GM12878 (cell line): Measurements from ENCODE around the gene ZFP90. TPM values are rescaled to one million over a fixed set of nuclear protein-coding genes. Genes with fewer than 3 reads are reported as not detected.

ENCODE experiments used
- ATAC-seq: fragments of 200-7000 bp; cut with Tn5 transposase; 3 replicates; pipeline ENCODE4 v1.9.1; 2020; ENCODE audit warnings: mild to moderate bottlenecking, moderate library complexity
- BruUV-seq: library from RNA; stranded (reverse); fragments of 400-500 nt; replicated peaks from 2 replicates; lab custom pipeline; 2021; lab: Mats Ljungman, UMichigan
- CTCF ChIA-PET: fragments of 300-600 bp; sonication (Branson Sonifier 250); formaldehyde crosslinking; extraction: SDS; loops from one replicate; lab custom pipeline; 2021; ENCODE audit warnings: inconsistent platforms; lab: Yijun Ruan, JAX
- POLR2A ChIA-PET: fragments of 350-600 bp; formaldehyde crosslinking; extraction: SDS; loops from one replicate; lab custom pipeline; 2021; ENCODE audit warnings: inconsistent platforms; lab: Charles Lee
- RAD21 ChIA-PET: fragments of 300-600 bp; sonication (Branson Sonifier 250); formaldehyde crosslinking; loops from one replicate; lab custom pipeline; 2023; ENCODE audit warnings: antibody characterized with exemption; ENCODE audit not compliant: unreplicated experiment; lab: Charles Lee
- SMC1A ChIA-PET: fragments of 300-600 bp; sonication (Branson Sonifier 250); formaldehyde crosslinking; loops from one replicate; lab custom pipeline; 2023; ENCODE audit not compliant: unreplicated experiment, uncharacterized antibody; lab: Charles Lee
- DNase-seq: peaks from one replicate; pipeline ENCODE4 v3.0.0-alpha.2; 2011; ENCODE audit warnings: low read depth, low spot score
- FAIRE-seq: peaks from 3 replicates; lab custom pipeline; 2011; peaks lifted over from hg19 to GRCh38; lab: Jason Lieb, UNC
- H2AFZ ChIP-seq: 2 replicates; pipeline ENCODE4 v1.6.0; 2011; ENCODE audit warnings: low read depth, low read length, control low read depth; ENCODE audit not compliant: control insufficient read depth
- H3K27ac ChIP-seq: 2 replicates; pipeline ENCODE4 v1.5.1; 2011; ENCODE audit warnings: control low read depth; ENCODE audit not compliant: control insufficient read depth, insufficient read depth
- H3K27me3 ChIP-seq, 2 experiments: replicated peaks in 1 of 2; 2 replicates each; pipeline versions ENCODE4 v1.6.0 to v1.6.1; 2011; ENCODE audit warnings: low read length in 1 of 2; ENCODE audit not compliant: control insufficient read depth in 2 of 2, insufficient read depth in 2 of 2
- H3K36me3 ChIP-seq, 2 experiments: 2 replicates each; pipeline ENCODE4 v1.5.1; 2011; ENCODE audit warnings: low read length in 1 of 2; ENCODE audit not compliant: control insufficient read depth in 2 of 2, insufficient read depth in 2 of 2
- H3K4me1 ChIP-seq: 2 replicates; pipeline ENCODE4 v1.6.1; 2011; ENCODE audit warnings: mild to moderate bottlenecking, low read length, moderate library complexity, mixed read lengths; ENCODE audit not compliant: control insufficient read depth, insufficient read depth
- H3K4me2 ChIP-seq: 2 replicates; pipeline ENCODE4 v1.6.0; 2011; ENCODE audit warnings: control low read depth; ENCODE audit not compliant: control insufficient read depth, insufficient read depth
- H3K4me3 ChIP-seq: fragments of 200-600 bp; sonication (generic); 2 replicates; pipeline ENCODE4 v1.5.1; 2016
- H3K79me2 ChIP-seq: 2 replicates; pipeline ENCODE4 v1.6.0; 2011; ENCODE audit warnings: low read length; ENCODE audit not compliant: control insufficient read depth, insufficient read depth
- H3K9ac ChIP-seq: 2 replicates; pipeline ENCODE4 v1.8.0; 2011; ENCODE audit warnings: low read length, control low read depth, mixed read lengths; ENCODE audit not compliant: control insufficient read depth, insufficient read depth
- H3K9me3 ChIP-seq: replicated peaks from 3 replicates; pipeline ENCODE4 v1.5.1; 2011; ENCODE audit warnings: mild to moderate bottlenecking, low read length; ENCODE audit not compliant: control insufficient read depth, insufficient read depth
- H4K20me1 ChIP-seq: 2 replicates; pipeline ENCODE4 v1.6.0; 2011; ENCODE audit not compliant: control insufficient read depth, insufficient read depth
- ESRRA ChIP-seq: IDR thresholded peaks from 2 replicates; pipeline ENCODE4 v1.6.1; 2012; ENCODE audit warnings: mild to moderate bottlenecking, low read length, improper control_type of control experiment
- HCFC1 ChIP-seq: fragments of 150-350 bp; IDR thresholded peaks from 2 replicates; pipeline ENCODE4 v1.6.1; 2014; ENCODE audit warnings: low read length
- MYB ChIP-seq: fragments of 150-350 bp; IDR thresholded peaks from 2 replicates; pipeline ENCODE4 v1.6.1; 2014; ENCODE audit warnings: mild to moderate bottlenecking, low read depth, low read length, borderline replicate concordance
- MYC ChIP-seq: IDR thresholded peaks from 2 replicates; pipeline ENCODE4 v1.6.1; 2011; ENCODE audit warnings: mild to moderate bottlenecking, low read length, moderate library complexity, inconsistent platforms; ENCODE audit not compliant: insufficient read depth, insufficient replicate concordance, insufficient read length, severe bottlenecking
- NR2C1 ChIP-seq: fragments of 450-650 bp; IDR thresholded peaks from 2 replicates; pipeline ENCODE4 v1.6.1; 2017; ENCODE audit warnings: antibody characterized with exemption, mild to moderate bottlenecking, moderate library complexity
- PAX8 ChIP-seq: fragments of 450-650 bp; IDR thresholded peaks from 2 replicates; pipeline ENCODE4 v1.6.1; 2017; ENCODE audit warnings: mild to moderate bottlenecking, moderate library complexity
- POU2F2 ChIP-seq: IDR thresholded peaks from 3 replicates; pipeline ENCODE4 v1.6.1; 2011; ENCODE audit warnings: low read depth, mild to moderate bottlenecking, low read length, borderline replicate concordance
- RB1 ChIP-seq: fragments of 450-650 bp; formaldehyde crosslinking; IDR thresholded peaks from 2 replicates; pipeline ENCODE4 v1.6.1; 2017; ENCODE audit warnings: mild to moderate bottlenecking, borderline replicate concordance
- SREBF2 ChIP-seq: IDR thresholded peaks from 2 replicates; pipeline ENCODE4 v1.6.1; 2012; ENCODE audit warnings: mild to moderate bottlenecking, low read length
- WGBS: methylation state at CpG from one replicate; pipeline ENCODE4 v1.1.6; 2016; ENCODE audit warnings: low lambda C conversion rate; ENCODE audit not compliant: insufficient replicate concordance, insufficient coverage; ENCODE audit errors: missing lambda C conversion rate; 5-methylcytosine and 5-hydroxymethylcytosine counted together
- in situ Hi-C: fragments of 300-500 bp; cut with MboI; formaldehyde crosslinking; loops from 9 replicates; pipeline ENCODE4 v1.14.3; 2018; ENCODE audit warnings: mixed read lengths
- intact Hi-C: fragments of 100-400 bp; cut with micrococcal nuclease; formaldehyde crosslinking; loops from one replicate; pipeline ENCODE4 v1.14.2; 2022; ENCODE audit not compliant: unreplicated experiment
- polyA plus RNA-seq, 11 experiments: library from polyadenylated mRNA; depleted of rRNA in 4 of 11; unstranded in 6 of 11; stranded (reverse) in 5 of 11; fragments of >200 nt; fragmentation: Nextera tagmentation in 4 of 11; fragmentation: Illumina TruSeq in 1 of 11; extraction: Ambion mirVana in 4 of 11; extraction: Trizol in 1 of 11; gene quantifications; 1 replicate in 1 of 11; 2 replicates in 10 of 11; pipeline versions ENCODE4 v1.2.1 to v1.2.3, GENCODE V29; 2011 to 2016; ENCODE audit warnings: inconsistent platforms in 2 of 11, missing spikeins in 2 of 11, low read depth in 1 of 11
- total RNA-seq, 4 experiments: library from RNA; depleted of rRNA in 3 of 4; stranded (reverse); fragments of >200 nt in 3 of 4; fragmentation: Illumina TruSeq in 1 of 4; extraction: Trizol in 1 of 4; gene quantifications; 2 replicates each; pipeline versions ENCODE4 v1.2.1 to v1.2.3, GENCODE V29; 2013 to 2021
- TF ChIP-seq, protein P1 (sequence below): fragments of 450-650 bp; formaldehyde crosslinking; IDR thresholded peaks from 2 replicates; pipeline ENCODE4 v1.5.0; 2022; ENCODE audit warnings: mild to moderate bottlenecking, missing genetic modification characterization
- TF ChIP-seq, protein P2 (sequence below): fragments of 450-650 bp; conservative IDR thresholded peaks from 2 replicates; pipeline ENCODE4 v1.6.1; 2017; ENCODE audit warnings: mild to moderate bottlenecking, moderate library complexity
- TF ChIP-seq, protein P3 (sequence below), 3 experiments: IDR thresholded peaks in 2 of 3; conservative IDR thresholded peaks in 1 of 3; 2 replicates each; pipeline ENCODE4 v1.5.1; 2011; ENCODE audit warnings: low read depth in 3 of 3, low read length in 3 of 3, mild to moderate bottlenecking in 3 of 3, control low read depth in 2 of 3, moderate library complexity in 2 of 3, inconsistent platforms in 1 of 3, mixed read lengths in 1 of 3; ENCODE audit not compliant: control insufficient read depth in 2 of 3, insufficient read depth in 1 of 3; ENCODE audit errors: extremely low read depth in 1 of 3

ZFP90 gene
- total and polyA plus RNA-seq, 10 of the 15 experiments (the other 5 are each of a cell fraction or from before 2014, with no cell fraction given) = 3.3 to 20.0 (median 15.4) TPM

DNA sequence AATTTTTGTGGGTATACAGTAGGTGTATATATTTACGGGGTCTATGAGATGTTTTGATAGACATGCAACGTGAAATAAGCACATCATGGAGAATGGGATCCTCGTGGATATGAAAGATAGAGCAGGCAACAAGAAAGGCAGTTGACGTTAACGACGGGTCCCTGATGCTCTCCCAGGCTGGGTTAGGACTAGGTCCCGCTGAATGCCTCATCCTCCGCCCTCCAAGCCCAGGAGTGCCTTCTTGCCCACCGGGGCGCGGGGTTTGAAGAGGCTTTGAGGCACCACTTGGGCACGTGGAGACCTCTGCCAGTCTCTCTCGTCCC lies 9.5 kb upstream of the ZFP90 start (continued):
- TF ChIP-seq, protein P1, sequence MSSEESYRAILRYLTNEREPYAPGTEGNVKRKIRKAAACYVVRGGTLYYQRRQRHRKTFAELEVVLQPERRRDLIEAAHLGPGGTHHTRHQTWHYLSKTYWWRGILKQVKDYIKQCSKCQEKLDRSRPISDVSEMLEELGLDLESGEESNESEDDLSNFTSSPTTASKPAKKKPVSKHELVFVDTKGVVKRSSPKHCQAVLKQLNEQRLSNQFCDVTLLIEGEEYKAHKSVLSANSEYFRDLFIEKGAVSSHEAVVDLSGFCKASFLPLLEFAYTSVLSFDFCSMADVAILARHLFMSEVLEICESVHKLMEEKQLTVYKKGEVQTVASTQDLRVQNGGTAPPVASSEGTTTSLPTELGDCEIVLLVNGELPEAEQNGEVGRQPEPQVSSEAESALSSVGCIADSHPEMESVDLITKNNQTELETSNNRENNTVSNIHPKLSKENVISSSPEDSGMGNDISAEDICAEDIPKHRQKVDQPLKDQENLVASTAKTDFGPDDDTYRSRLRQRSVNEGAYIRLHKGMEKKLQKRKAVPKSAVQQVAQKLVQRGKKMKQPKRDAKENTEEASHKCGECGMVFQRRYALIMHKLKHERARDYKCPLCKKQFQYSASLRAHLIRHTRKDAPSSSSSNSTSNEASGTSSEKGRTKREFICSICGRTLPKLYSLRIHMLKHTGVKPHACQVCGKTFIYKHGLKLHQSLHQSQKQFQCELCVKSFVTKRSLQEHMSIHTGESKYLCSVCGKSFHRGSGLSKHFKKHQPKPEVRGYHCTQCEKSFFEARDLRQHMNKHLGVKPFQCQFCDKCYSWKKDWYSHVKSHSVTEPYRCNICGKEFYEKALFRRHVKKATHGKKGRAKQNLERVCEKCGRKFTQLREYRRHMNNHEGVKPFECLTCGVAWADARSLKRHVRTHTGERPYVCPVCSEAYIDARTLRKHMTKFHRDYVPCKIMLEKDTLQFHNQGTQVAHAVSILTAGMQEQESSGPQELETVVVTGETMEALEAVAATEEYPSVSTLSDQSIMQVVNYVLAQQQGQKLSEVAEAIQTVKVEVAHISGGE (CRISPR knock-in tag) = no peak
- no peak for TF ChIP-seq NR2C1
- no peak for TF ChIP-seq ESRRA

DNA sequence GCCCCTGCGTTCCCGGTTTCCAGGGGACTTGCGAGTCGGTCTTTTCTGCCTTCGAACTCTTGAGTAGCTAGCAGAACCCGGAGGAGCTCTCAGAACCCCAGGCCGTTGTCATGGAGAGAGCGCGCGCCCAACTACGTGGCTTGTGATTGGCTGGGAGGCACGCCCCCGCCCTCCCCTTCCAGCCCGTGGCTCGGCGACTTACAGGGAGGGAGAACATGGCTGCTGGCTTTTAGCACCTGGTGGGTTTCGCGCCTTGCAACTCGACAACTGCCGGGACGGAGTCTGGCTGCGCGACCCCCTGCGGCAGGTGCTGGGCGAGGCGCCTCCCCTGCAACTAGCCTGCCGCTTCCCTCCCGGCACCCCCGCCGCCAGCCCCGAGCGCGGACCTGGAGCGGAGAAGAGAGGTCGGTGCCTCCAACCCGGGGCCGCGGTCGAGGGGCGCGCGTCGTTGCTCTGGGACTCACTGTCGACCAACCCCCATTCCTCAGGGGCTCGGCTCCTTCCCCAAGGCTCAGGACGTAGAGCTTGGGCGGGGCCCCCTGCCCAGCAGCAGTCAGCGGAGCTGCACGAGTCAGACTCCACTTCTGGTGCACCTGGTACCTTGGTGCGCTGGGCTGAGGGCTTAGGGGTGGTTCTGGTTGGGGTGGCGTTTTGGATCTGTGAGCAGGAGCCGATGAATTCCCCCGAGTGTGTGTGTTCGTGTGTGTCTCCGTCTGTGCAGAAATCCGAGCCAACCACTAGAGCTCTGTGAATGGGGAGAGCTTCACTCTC lies 9.0 kb upstream of the ZFP90 start:
- in situ Hi-C loops (loop anchor here (10.0 to 25.0 kb wide), 2 partner anchors 282 to 755 kb away; no protein-coding TSS in a partner anchor), intact Hi-C loops (loop anchor here (2.0 to 5.0 kb wide), 6 partner anchors 61 to 757 kb away; no protein-coding TSS in a partner anchor)
- ChIA-PET RAD21 (interaction anchor here (0.7 to 2.1 kb wide), 13 partner anchors 9 to 758 kb away, joined by 3 to 8 read pairs (median 6); partner anchors contain the start of gene TANGO6), CTCF (interaction anchor here (0.5 to 4.7 kb wide), 19 partner anchors 9 to 1182 kb away, joined by 3 to 41 read pairs (median 4); no protein-coding TSS in a partner anchor), SMC1A (interaction anchor here (0.6 to 2.4 kb wide), 7 partner anchors 9 to 335 kb away, joined by 3 to 24 read pairs (median 3); no protein-coding TSS in a partner anchor), POLR2A (interaction anchor here (0.5 to 0.8 kb wide), 4 partner anchors 9 to 797 kb away, joined by 3 to 5 read pairs (median 4); partner anchors contain the start of gene ZFP90)
- H3K9ac ChIP-seq = peak overlapping the region; percentile 58; the same call in 1 of the 2 replicates
- 2% methylated on average over 55 of the region's 56 CpGs for WGBS
- BruUV-seq = no TSS peak
- FAIRE-seq (peak; percentile 97), DNase-seq (peak; percentile 62), ATAC-seq (peak; percentile 96)
- peak overlapping the region; percentile 82 for H3K4me2 ChIP-seq
- no peaks in the 10 kb centered on the region for H3K36me3 ChIP-seq
- H3K4me3 ChIP-seq = peak overlapping the region; percentile 70
- H3K27ac ChIP-seq = 0 out of 2 replicates have a peak overlapping the region, but pooled peaks have one; percentile 8
- no peaks in the 10 kb centered on the region for H4K20me1 ChIP-seq
- H3K27me3 ChIP-seq = no peaks in the 10 kb centered on the region
- H3K9me3 ChIP-seq = no peaks in the 10 kb centered on the region; the same call in 1 of the 3 replicates
- H3K4me1 ChIP-seq = peaks cover 7% of the 10 kb centered on the region
- H2AFZ ChIP-seq = peak overlapping the region; percentile 92
- H3K79me2 ChIP-seq = no peaks in the 10 kb centered on the region
- TF ChIP-seq, protein P2, sequence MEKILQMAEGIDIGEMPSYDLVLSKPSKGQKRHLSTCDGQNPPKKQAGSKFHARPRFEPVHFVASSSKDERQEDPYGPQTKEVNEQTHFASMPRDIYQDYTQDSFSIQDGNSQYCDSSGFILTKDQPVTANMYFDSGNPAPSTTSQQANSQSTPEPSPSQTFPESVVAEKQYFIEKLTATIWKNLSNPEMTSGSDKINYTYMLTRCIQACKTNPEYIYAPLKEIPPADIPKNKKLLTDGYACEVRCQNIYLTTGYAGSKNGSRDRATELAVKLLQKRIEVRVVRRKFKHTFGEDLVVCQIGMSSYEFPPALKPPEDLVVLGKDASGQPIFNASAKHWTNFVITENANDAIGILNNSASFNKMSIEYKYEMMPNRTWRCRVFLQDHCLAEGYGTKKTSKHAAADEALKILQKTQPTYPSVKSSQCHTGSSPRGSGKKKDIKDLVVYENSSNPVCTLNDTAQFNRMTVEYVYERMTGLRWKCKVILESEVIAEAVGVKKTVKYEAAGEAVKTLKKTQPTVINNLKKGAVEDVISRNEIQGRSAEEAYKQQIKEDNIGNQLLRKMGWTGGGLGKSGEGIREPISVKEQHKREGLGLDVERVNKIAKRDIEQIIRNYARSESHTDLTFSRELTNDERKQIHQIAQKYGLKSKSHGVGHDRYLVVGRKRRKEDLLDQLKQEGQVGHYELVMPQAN = no peak; the same call in none of the 2 replicates
- TF ChIP-seq POU2F2 (no peak), HCFC1 (peak; percentile 38), RB1 (peak; percentile 95; the same call in 1 of the 2 replicates), MYC (no peak), MYB (no peak), SREBF2 (0 out of 2 replicates have a peak, but pooled peaks have one; percentile 25), PAX8 (no peak)
- TF ChIP-seq, protein P3, sequence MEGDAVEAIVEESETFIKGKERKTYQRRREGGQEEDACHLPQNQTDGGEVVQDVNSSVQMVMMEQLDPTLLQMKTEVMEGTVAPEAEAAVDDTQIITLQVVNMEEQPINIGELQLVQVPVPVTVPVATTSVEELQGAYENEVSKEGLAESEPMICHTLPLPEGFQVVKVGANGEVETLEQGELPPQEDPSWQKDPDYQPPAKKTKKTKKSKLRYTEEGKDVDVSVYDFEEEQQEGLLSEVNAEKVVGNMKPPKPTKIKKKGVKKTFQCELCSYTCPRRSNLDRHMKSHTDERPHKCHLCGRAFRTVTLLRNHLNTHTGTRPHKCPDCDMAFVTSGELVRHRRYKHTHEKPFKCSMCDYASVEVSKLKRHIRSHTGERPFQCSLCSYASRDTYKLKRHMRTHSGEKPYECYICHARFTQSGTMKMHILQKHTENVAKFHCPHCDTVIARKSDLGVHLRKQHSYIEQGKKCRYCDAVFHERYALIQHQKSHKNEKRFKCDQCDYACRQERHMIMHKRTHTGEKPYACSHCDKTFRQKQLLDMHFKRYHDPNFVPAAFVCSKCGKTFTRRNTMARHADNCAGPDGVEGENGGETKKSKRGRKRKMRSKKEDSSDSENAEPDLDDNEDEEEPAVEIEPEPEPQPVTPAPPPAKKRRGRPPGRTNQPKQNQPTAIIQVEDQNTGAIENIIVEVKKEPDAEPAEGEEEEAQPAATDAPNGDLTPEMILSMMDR (IDR thresholded peaks at IDR 0.05 in 2 of 3, conservative IDR thresholded peaks at IDR 0.05 in 1 of 3; ENCODE audit: control insufficient read depth in 2 of 3, extremely low read depth in 1 of 3, insufficient read depth in 1 of 3, low read depth in 3 of 3, low read length in 3 of 3) = no peak
